ENCODE results near the gene CLK4.

GRCh38 chr5:178671602-178672144 lies 44.8 kb upstream of the CLK4 start:
- TF ChIP-seq EZH2 (IDR thresholded peaks at IDR 0.05; ENCODE audit: insufficient read depth, poor library complexity, severe bottlenecking) (no peak), EZH2phosphoT487 (IDR thresholded peaks at IDR 0.05; ENCODE audit: insufficient read depth, low read depth) (no peak)

Measured in GM23248 (cell line).